ENCODE results near the gene UNC13D.
A peak's percentile ranks its signal among the peaks of the same experiment; 100 is the strongest.

DNA sequence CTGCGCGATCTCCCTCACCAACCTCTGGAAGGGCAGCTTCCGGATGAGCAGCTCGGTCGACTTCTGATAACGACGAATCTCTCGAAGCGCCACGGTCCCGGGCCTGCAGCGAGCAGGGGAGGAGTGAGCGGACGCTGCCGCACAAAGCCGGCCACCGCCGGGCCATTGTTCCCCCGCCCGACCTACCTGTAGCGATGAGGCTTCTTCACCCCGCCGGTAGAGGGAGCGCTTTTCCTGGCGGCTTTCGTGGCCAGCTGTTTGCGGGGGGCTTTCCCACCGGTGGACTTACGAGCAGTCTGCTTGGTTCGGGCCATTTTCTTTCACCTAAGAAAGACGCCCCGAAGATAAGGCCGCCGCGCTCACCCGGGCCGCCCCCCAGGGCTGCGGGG, 65.3 kb downstream of the UNC13D start:
- no peak for TF ChIP-seq ZNF274 (IDR thresholded peaks at IDR 0.05; ENCODE audit: low read length)
- no peak for TF ChIP-seq ZNF274 (tag by site-specific recombination; IDR thresholded peaks at IDR 0.05; ENCODE audit: borderline replicate concordance)
- TF ChIP-seq IKZF3 (tag by site-specific recombination; IDR thresholded peaks at IDR 0.05), result no peak
- peak; percentile 82 for TF ChIP-seq CTCF (tag by site-specific recombination; IDR thresholded peaks at IDR 0.05)
- TF ChIP-seq ZNF169 (tag by site-specific recombination; IDR thresholded peaks at IDR 0.05), result no peak
- no peak for TF ChIP-seq ZNF776 (tag by site-specific recombination; IDR thresholded peaks at IDR 0.05; ENCODE audit: borderline replicate concordance)
- no peak for TF ChIP-seq ZNF292 (tag by site-specific recombination; IDR thresholded peaks at IDR 0.05; ENCODE audit: borderline replicate concordance, low read depth)

Measured in HEK293 (cell line).